Measurements from ENCODE around the gene FAM120C. TPM values are rescaled to one million over a fixed set of nuclear protein-coding genes. Genes with fewer than 3 reads are reported as not detected.

The FAM120C gene
- polyA plus RNA-seq, 3 donors: 1.7 to 2.6 (median 1.8) TPM

- H3K27ac ChIP-seq (ENCODE audit: low read depth in 1 of 2, low read length in 2 of 2): no peak overlapping the region
- H3K27me3 ChIP-seq (ENCODE audit: control insufficient read depth in 2 of 2, insufficient read depth in 2 of 2, low read length in 2 of 2): no peaks in the 10 kb centered on the region
- H3K36me3 ChIP-seq (replicated peaks in 1 of 2; ENCODE audit: control insufficient read depth in 1 of 2, insufficient read depth in 2 of 2, low read length in 2 of 2): no peaks in the 10 kb centered on the region
- H3K4me1 ChIP-seq (ENCODE audit: control insufficient read depth in 1 of 2, insufficient read depth in 2 of 2, low read length in 2 of 2): no peaks in the 10 kb centered on the region
- intact Hi-C loops (cut with micrococcal nuclease): no loop called here
- Mint-ChIP-seq H3K9me3 (peaks cover 0 to under 1% (median 0%) of the 10 kb centered on the region in 7 donors), H3K4me1 (no peaks in the 10 kb centered on the region), H3K27ac (no peak overlapping the region), H3K27me3 (ENCODE audit: low read depth in 3 of 3) (peaks cover 0 to 2% (median 1%) of the 10 kb centered on the region in 3 donors), H3K36me3 (no peaks in the 10 kb centered on the region), H3K4me3 (no peak overlapping the region)
- H3K4me3 ChIP-seq (replicated peaks in 1 of 3; ENCODE audit: low read depth in 2 of 3, low read length in 3 of 3): no peak overlapping the region
- no peak for DNase-seq
- no peak overlapping the region for H3K4me2 ChIP-seq (replicated peaks; ENCODE audit: extremely low read depth, low read length, poor library complexity, severe bottlenecking)
- TF ChIP-seq CTCF (IDR thresholded peaks at IDR 0.05): no peak
- H3K9ac ChIP-seq (ENCODE audit: insufficient read depth, low read length, poor library complexity, severe bottlenecking): no peak overlapping the region
- no peak overlapping the region for H2AFZ ChIP-seq (ENCODE audit: insufficient read depth, low read depth, low read length, poor library complexity, severe bottlenecking)
- H3K9me3 ChIP-seq (replicated peaks in 1 of 2; ENCODE audit: control insufficient read depth in 1 of 2, insufficient read depth in 1 of 2, low read length in 2 of 2): no peaks in the 10 kb centered on the region
- H3K79me2 ChIP-seq (ENCODE audit: insufficient read depth, low read length): no peaks in the 10 kb centered on the region
- no peaks in the 10 kb centered on the region for H4K20me1 ChIP-seq (ENCODE audit: insufficient read depth, low read length)
- WGBS (ENCODE audit: insufficient coverage): no CpG with 5 or more reads among the region's 2 CpGs
These were observed 40.5 kb upstream of the FAM120C start for GRCh38 chrX:54223581-54223980.

GRCh38 chrX:54213603-54214002, 30.5 kb upstream of the FAM120C start:
- no peaks in the 10 kb centered on the region for H3K4me1 Mint-ChIP-seq
- intact Hi-C loops (cut with micrococcal nuclease): no loop called here
- WGBS (ENCODE audit: insufficient coverage): no CpG with 5 or more reads among the region's 3 CpGs
- H3K4me3 ChIP-seq (replicated peaks in 1 of 3; ENCODE audit: low read depth in 2 of 3, low read length in 3 of 3): no peak overlapping the region
- H3K27ac ChIP-seq (ENCODE audit: low read depth in 1 of 2, low read length in 2 of 2): no peak overlapping the region
- H3K27ac Mint-ChIP-seq: no peak overlapping the region
- peaks cover 0 to 4% (median 1%) of the 10 kb centered on the region in 3 donors for H3K27me3 Mint-ChIP-seq (ENCODE audit: low read depth in 3 of 3)
- H2AFZ ChIP-seq (ENCODE audit: insufficient read depth, low read depth, low read length, poor library complexity, severe bottlenecking): no peak overlapping the region
- H3K36me3 Mint-ChIP-seq: no peaks in the 10 kb centered on the region
- H3K9me3 Mint-ChIP-seq: peaks cover 5 to 29% (median 16%) of the 10 kb centered on the region in 7 donors
- H3K36me3 ChIP-seq (replicated peaks in 1 of 2; ENCODE audit: control insufficient read depth in 1 of 2, insufficient read depth in 2 of 2, low read length in 2 of 2): no peaks in the 10 kb centered on the region
- no peak overlapping the region for H3K9ac ChIP-seq (ENCODE audit: insufficient read depth, low read length, poor library complexity, severe bottlenecking)
- H3K27me3 ChIP-seq (ENCODE audit: control insufficient read depth in 2 of 2, insufficient read depth in 2 of 2, low read length in 2 of 2): no peaks in the 10 kb centered on the region
- H4K20me1 ChIP-seq (ENCODE audit: insufficient read depth, low read length): no peaks in the 10 kb centered on the region
- H3K9me3 ChIP-seq (replicated peaks in 1 of 2; ENCODE audit: control insufficient read depth in 1 of 2, insufficient read depth in 1 of 2, low read length in 2 of 2): no peaks in the 10 kb centered on the region
- no peak for TF ChIP-seq CTCF (IDR thresholded peaks at IDR 0.05)
- no peaks in the 10 kb centered on the region for H3K79me2 ChIP-seq (ENCODE audit: insufficient read depth, low read length)
- H3K4me1 ChIP-seq (ENCODE audit: control insufficient read depth in 1 of 2, insufficient read depth in 2 of 2, low read length in 2 of 2): no peaks in the 10 kb centered on the region
- no peak overlapping the region for H3K4me3 Mint-ChIP-seq
- DNase-seq: no peak
- H3K4me2 ChIP-seq (replicated peaks; ENCODE audit: extremely low read depth, low read length, poor library complexity, severe bottlenecking): no peak overlapping the region

Data from CD14-positive monocyte (primary cell).